Erythroblast (primary cell): ENCODE measurements around the gene VSIG10L.

ENCODE experiments used
- DNase-seq, 2 experiments: peaks; one replicate each; lab custom pipeline; 2025; lab: John Stamatoyannopoulos, UW
- GATA1 ChIP-seq: IDR thresholded peaks from 2 replicates; pipeline ENCODE4 v1.6.1; 2011; ENCODE audit warnings: low read depth, mild to moderate bottlenecking, control low read depth, low read length, moderate library complexity
- POLR2A ChIP-seq: IDR thresholded peaks from 2 replicates; pipeline ENCODE4 v1.6.1; 2011; ENCODE audit warnings: mild to moderate bottlenecking, low read length

VSIG10L gene

GRCh38 chr19:51354742-51355148, 12.8 kb upstream of the VSIG10L start:
- no peak for DNase-seq
- TF ChIP-seq GATA1 = no peak
- no peak for TF ChIP-seq POLR2A

- no peak for DNase-seq
Observed at GRCh38 chr19:51354103-51354741, 12.3 kb upstream of the VSIG10L start.

GRCh38 chr19:51352783-51353360, 10.9 kb upstream of the VSIG10L start:
- TF ChIP-seq POLR2A = no peak
- TF ChIP-seq GATA1 = no peak
- DNase-seq = no peak

More at GRCh38 chr19:51354103-51354741, 12.3 kb upstream of the VSIG10L start:
- TF ChIP-seq GATA1 = no peak

DNA sequence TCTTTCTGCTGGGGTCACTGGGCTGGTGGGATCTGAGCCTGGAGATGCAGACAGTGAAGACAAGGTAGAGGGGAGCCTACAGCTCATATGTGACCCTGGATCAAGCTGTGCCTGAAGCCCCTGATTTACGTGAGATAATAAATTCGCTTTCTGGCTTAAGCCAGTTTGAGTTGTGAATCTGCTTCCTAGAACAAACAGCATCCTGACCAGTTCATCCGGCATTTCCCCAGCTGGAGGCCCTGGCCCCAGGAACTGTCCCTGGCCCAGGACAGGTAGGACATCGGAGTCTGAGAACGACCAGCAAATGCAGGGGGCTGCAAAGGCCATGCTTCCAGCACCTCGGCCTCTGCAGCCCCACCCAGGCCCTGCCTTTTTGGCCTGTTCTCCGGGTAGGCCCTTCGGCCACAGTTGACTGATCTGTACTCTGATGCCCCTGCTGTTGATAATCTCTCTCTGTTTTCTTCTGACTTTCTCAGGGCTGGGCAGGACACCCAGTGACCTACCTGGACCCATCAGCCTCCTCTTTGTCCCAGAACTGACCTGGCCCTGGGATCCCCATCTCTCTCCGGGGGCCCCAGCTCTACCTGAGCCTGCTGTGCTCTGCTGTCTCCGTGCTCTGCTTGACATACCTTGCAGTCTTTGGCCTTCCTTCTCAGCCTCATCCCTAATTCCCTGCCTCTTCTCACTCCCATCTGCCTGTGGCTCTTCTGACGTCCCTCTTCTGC, 9.5 kb upstream of the VSIG10L start:
- no peak for DNase-seq
- TF ChIP-seq POLR2A (no peak), GATA1 (no peak)

GRCh38 chr19:51347209-51347928, 5.4 kb upstream of the VSIG10L start:
- TF ChIP-seq POLR2A (no peak), GATA1 (no peak)
- no peak for DNase-seq

DNA sequence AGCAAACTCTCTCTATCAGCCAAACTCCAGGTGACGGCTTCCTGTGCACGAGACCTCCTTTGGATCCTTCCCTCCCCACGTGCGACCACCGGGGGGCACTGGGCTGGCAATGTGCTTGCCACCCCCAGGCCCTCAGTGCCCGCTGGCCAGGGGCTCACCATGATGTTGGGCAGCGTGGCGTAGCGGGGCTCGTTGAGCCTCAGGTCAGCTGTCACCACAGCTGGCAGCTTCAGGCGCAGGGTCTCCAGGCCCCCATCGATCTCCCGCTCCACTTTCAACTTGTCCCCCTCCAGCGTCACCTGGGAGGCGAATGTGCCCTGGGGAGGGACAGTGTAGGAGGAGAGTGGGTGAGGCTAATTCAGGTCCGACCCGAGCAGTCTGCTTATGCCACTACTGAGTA, 4.8 kb upstream of the VSIG10L start:
- TF ChIP-seq GATA1 (no peak), POLR2A (no peak)
- no peak for DNase-seq

DNA sequence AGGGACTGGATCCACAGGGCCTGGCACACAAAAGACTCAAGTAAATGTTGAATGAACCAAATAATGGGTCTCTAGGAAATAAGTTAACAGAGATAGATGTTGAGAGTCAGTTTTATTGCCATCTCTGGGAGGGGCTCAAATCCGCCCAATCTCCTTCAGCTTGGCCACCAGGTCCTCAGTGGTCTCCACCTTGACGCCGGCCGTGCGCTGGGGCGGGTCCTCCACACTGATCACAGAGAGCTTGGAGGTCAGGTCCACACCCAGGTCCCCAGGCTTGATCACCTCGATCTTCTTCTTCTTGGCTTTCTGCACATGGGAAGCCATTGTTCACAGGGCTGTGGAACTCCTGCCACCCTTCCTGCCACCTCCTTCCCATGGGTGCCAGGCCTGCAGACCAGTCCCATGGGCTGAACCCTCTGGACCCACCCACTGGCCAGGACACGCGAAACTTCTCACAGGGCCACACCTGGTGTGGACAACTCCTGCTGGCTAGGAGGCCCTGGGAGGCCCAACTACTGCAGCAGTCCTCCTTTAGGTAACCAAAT, 3.2 kb upstream of the VSIG10L start:
- TF ChIP-seq GATA1 = no peak
- no peak for TF ChIP-seq POLR2A
- DNase-seq = no peak

DNA sequence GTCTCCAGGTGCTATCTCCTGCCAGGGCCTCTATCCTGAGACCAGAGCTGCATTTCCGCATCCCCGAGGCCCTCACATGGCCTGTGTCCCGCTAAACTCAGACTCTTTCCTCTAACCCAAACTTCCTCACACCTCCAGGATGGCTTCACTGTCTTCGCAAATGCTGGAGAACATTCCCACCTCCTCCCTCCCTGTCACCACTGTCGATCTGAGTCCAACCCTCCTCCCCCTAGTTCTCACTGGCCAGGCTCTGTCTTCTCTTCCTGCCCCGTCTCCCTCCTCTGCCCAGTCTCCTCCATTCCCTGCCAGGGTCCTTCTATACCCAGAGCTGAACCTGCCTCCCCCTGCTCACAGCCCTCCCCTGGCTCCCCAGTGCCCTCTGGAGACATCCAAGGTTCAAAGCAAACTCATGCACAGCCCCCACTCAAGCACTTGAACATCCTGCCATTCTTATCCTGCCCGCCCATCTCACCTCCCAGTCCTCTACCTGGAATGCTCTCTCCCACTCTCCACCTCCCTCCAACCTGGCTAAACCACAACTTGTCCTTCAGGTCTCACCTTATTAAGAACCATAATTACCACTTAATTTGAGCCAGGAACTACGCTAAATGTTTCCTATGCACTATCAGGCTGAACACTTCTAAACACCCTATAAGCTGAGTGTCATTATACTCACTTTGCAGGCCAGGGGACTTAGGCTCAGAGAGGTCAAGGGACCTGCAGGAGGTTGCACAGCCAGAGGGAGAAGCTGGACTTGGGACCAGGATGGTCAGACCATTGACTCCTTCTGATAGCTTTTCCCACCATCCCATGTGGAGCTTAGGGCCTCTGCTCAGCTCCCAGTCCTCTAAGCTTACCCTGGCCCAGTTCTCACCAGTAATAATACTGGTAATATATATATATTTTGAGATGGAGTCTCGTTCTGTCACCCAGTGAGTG, 961 bp upstream of the VSIG10L start:
- no peak for DNase-seq
- no peak for TF ChIP-seq POLR2A
- TF ChIP-seq GATA1 = no peak

DNA sequence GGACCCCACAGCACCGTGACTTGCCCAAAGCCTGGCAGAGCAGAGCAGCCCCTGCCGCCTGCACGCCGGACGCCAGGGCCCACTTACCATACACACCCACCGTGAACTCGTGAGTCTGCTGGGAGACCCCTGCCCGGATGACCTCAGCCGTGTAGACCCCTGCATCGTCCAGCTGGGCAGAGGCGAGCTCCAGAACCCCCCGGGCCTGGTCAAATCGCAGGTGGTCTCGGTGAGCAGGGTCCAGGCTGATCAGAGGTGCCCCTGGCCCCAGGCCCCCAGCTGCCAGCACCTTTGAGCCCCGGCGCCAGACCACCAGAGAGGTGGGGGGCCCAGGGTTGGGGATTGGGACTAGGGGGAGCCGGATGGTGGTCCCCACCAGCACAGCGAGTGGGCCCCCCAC, 873 bp downstream of the VSIG10L start:
- no peak for DNase-seq
- TF ChIP-seq GATA1 = no peak
- TF ChIP-seq POLR2A = no peak

DNA sequence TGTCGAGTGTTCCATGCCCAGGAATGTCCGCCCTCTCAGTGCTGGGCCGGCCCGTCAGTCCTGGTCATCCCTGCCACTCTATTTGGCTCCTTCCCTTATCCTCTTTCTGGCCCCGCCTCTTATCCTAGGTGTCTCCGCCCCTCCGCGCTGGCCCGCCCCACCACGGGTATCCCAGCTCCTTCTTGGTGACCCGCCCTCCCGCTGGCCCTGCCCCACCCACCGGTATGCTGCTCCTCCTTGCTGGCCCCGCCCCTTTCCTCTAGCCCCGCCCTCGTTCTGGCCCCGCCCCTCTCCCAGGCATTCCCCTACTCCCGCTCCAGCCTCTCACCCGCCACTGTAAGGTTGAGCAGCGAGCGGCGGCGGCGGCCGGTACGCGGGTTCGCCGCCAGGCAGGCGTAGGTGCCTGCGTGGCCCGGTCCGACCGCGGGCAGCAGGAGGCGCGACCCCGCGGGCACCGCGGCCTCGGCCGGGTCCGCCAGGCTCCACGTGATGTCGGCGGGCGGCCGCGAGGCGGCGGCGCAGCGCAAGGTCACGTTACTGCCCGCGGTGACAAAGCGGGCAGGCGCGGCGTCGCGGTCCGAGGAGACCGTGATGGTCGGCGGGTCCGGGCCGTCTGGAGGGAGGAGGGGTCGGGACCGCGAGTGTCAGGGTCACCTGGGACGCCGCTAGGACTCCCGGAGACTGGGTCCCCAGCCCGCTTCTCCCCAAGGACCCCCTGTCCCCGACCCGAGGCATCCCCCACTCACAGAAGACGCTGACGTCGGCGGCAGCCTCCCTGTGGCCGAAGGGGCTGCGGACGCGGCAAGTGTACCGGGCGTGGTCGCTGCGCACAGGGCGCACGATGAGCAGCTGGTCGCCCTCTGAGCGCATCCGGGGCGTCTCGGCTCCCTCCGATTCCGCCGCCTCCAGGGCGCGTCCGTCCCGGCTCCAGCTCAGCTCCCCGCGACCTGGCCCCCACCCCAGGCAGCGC, 2.0 kb downstream of the VSIG10L start:
- TF ChIP-seq POLR2A (peak; percentile 39), GATA1 (no peak)
- DNase-seq = peak; percentile 97 to 98

DNA sequence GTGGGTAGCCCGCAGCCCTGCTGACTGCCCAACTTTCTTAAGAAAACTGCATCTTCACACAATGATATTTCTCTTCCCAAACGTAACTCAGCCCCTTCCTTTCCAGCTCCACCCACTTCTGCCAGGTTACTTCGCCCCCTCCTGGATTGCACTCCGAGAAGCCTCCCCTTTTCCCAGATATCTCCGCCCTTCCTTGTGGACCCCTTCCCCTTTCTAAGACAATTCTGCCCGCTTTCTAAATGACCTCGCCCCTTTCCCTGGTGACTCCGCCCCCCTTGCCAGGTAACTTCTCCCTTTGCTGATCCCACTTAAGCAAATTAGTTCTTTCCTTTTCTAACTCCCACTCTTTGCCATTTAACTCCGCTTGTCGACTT, 2.6 kb downstream of the VSIG10L start:
- TF ChIP-seq POLR2A = no peak
- no peak for TF ChIP-seq GATA1
- no peak for DNase-seq

DNA sequence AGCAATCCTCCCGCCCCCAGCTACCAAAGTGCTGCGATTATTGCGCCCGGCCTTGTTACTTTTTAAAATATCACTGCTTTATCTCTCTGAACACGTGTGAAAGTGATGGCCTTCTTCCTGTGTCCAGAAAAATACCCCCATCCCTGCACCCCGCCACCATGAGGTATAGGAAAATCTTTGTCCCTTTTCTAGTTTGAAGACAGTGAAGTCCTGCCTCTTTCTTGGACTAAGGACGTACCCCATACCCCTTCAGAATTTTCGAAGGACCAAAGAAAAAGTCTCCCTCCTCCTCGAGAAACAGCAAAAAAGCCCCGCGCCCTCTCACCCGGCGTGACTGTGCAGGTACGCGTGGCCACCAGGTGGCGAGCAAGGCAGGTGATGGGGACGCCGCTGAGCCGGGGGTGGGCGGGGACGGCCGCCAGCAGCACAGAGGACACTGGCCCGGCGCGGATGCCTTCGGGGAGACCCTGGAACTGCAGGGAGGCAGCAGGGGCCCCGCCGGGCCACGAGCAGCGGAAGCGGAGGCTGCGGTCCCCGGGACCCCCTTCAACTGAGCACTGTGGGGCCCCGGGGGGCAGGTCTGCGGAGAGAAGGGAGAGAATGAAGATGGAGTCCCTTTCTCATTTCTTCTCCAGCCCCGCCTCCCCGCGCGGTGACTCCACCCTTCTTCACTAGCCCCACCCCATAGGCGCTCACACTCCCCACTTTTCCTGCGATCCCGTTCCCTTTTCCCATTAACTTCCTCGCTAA, 3.2 kb downstream of the VSIG10L start:
- peak; percentile 85 to 91 for DNase-seq
- TF ChIP-seq POLR2A (no peak), GATA1 (no peak)
